GM12878 (cell line): Measurements from ENCODE around the gene SSUH2. TPM values are rescaled to one million over a fixed set of nuclear protein-coding genes. Genes with fewer than 3 reads are reported as not detected.

Experiments used
- ATAC-seq: fragments of 200-7000 bp; cut with Tn5 transposase; 3 replicates; pipeline ENCODE4 v1.9.1; 2020; ENCODE audit warnings: mild to moderate bottlenecking, moderate library complexity
- BruUV-seq: library from RNA; stranded (reverse); fragments of 400-500 nt; replicated peaks from 2 replicates; lab custom pipeline; 2021; lab: Mats Ljungman, UMichigan
- CTCF ChIA-PET: fragments of 300-600 bp; sonication (Branson Sonifier 250); formaldehyde crosslinking; extraction: SDS; loops from one replicate; lab custom pipeline; 2021; ENCODE audit warnings: inconsistent platforms; lab: Yijun Ruan, JAX
- POLR2A ChIA-PET: fragments of 350-600 bp; formaldehyde crosslinking; extraction: SDS; loops from one replicate; lab custom pipeline; 2021; ENCODE audit warnings: inconsistent platforms; lab: Charles Lee
- RAD21 ChIA-PET: fragments of 300-600 bp; sonication (Branson Sonifier 250); formaldehyde crosslinking; loops from one replicate; lab custom pipeline; 2023; ENCODE audit warnings: antibody characterized with exemption; ENCODE audit not compliant: unreplicated experiment; lab: Charles Lee
- SMC1A ChIA-PET: fragments of 300-600 bp; sonication (Branson Sonifier 250); formaldehyde crosslinking; loops from one replicate; lab custom pipeline; 2023; ENCODE audit not compliant: unreplicated experiment, uncharacterized antibody; lab: Charles Lee
- DNase-seq: peaks from one replicate; pipeline ENCODE4 v3.0.0-alpha.2; 2011; ENCODE audit warnings: low read depth, low spot score
- FAIRE-seq: peaks from 3 replicates; lab custom pipeline; 2011; peaks lifted over from hg19 to GRCh38; lab: Jason Lieb, UNC
- H2AFZ ChIP-seq: 2 replicates; pipeline ENCODE4 v1.6.0; 2011; ENCODE audit warnings: low read depth, low read length, control low read depth; ENCODE audit not compliant: control insufficient read depth
- H3K27ac ChIP-seq: 2 replicates; pipeline ENCODE4 v1.5.1; 2011; ENCODE audit warnings: control low read depth; ENCODE audit not compliant: control insufficient read depth, insufficient read depth
- H3K27me3 ChIP-seq, 2 experiments: replicated peaks in 1 of 2; 2 replicates each; pipeline versions ENCODE4 v1.6.0 to v1.6.1; 2011; ENCODE audit warnings: low read length in 1 of 2; ENCODE audit not compliant: control insufficient read depth in 2 of 2, insufficient read depth in 2 of 2
- H3K36me3 ChIP-seq, 2 experiments: 2 replicates each; pipeline ENCODE4 v1.5.1; 2011; ENCODE audit warnings: low read length in 1 of 2; ENCODE audit not compliant: control insufficient read depth in 2 of 2, insufficient read depth in 2 of 2
- H3K4me1 ChIP-seq: 2 replicates; pipeline ENCODE4 v1.6.1; 2011; ENCODE audit warnings: mild to moderate bottlenecking, low read length, moderate library complexity, mixed read lengths; ENCODE audit not compliant: control insufficient read depth, insufficient read depth
- H3K4me2 ChIP-seq: 2 replicates; pipeline ENCODE4 v1.6.0; 2011; ENCODE audit warnings: control low read depth; ENCODE audit not compliant: control insufficient read depth, insufficient read depth
- H3K4me3 ChIP-seq: fragments of 200-600 bp; sonication (generic); 2 replicates; pipeline ENCODE4 v1.5.1; 2016
- H3K79me2 ChIP-seq: 2 replicates; pipeline ENCODE4 v1.6.0; 2011; ENCODE audit warnings: low read length; ENCODE audit not compliant: control insufficient read depth, insufficient read depth
- H3K9ac ChIP-seq: 2 replicates; pipeline ENCODE4 v1.8.0; 2011; ENCODE audit warnings: low read length, control low read depth, mixed read lengths; ENCODE audit not compliant: control insufficient read depth, insufficient read depth
- H3K9me3 ChIP-seq: replicated peaks from 3 replicates; pipeline ENCODE4 v1.5.1; 2011; ENCODE audit warnings: mild to moderate bottlenecking, low read length; ENCODE audit not compliant: control insufficient read depth, insufficient read depth
- H4K20me1 ChIP-seq: 2 replicates; pipeline ENCODE4 v1.6.0; 2011; ENCODE audit not compliant: control insufficient read depth, insufficient read depth
- ELK1 ChIP-seq: IDR thresholded peaks from 2 replicates; pipeline ENCODE4 v1.6.1; 2012; ENCODE audit warnings: low read depth, low read length, improper control_type of control experiment
- HCFC1 ChIP-seq: fragments of 150-350 bp; IDR thresholded peaks from 2 replicates; pipeline ENCODE4 v1.6.1; 2014; ENCODE audit warnings: low read length
- IRF5 ChIP-seq: fragments of 450-650 bp; IDR thresholded peaks from 2 replicates; pipeline ENCODE4 v1.6.1; 2017; ENCODE audit warnings: borderline replicate concordance
- KLF5 ChIP-seq: fragments of 450-650 bp; IDR thresholded peaks from 2 replicates; pipeline ENCODE4 v1.6.1; 2014; ENCODE audit warnings: mild to moderate bottlenecking; ENCODE audit not compliant: partially characterized antibody
- MYC ChIP-seq: IDR thresholded peaks from 2 replicates; pipeline ENCODE4 v1.6.1; 2011; ENCODE audit warnings: mild to moderate bottlenecking, low read length, moderate library complexity, inconsistent platforms; ENCODE audit not compliant: insufficient read depth, insufficient replicate concordance, insufficient read length, severe bottlenecking
- NFXL1 ChIP-seq: fragments of 450-650 bp; IDR thresholded peaks from 2 replicates; pipeline ENCODE4 v1.6.1; 2017; ENCODE audit warnings: antibody characterized with exemption, mild to moderate bottlenecking, borderline replicate concordance
- POLR2A ChIP-seq: IDR thresholded peaks from 2 replicates; pipeline ENCODE4 v1.6.1; 2011; ENCODE audit warnings: low read depth, mild to moderate bottlenecking, low read length
- POLR2AphosphoS2 ChIP-seq: IDR thresholded peaks from 2 replicates; pipeline ENCODE4 v1.6.1; 2011; ENCODE audit warnings: low read depth, mild to moderate bottlenecking, low read length, improper control_type of control experiment, moderate library complexity
- RELA ChIP-seq: fragments of 450-650 bp; IDR thresholded peaks from 2 replicates; pipeline ENCODE4 v1.8.0; 2014; ENCODE audit warnings: borderline replicate concordance; ENCODE audit not compliant: partially characterized antibody
- SMAD5 ChIP-seq: IDR thresholded peaks from 2 replicates; pipeline ENCODE4 v1.6.1; 2016; ENCODE audit warnings: antibody characterized with exemption, low read depth
- SP1 ChIP-seq: IDR thresholded peaks from one replicate; pipeline ENCODE4 v1.6.1; 2011; ENCODE audit warnings: low read depth, low read length
- SREBF1 ChIP-seq: IDR thresholded peaks from 2 replicates; pipeline ENCODE4 v1.6.1; 2012; ENCODE audit warnings: mild to moderate bottlenecking, low read length
- SUZ12 ChIP-seq: fragments of 200-600 bp; sonication (generic); IDR thresholded peaks from one replicate; pipeline ENCODE4 v1.6.1; 2018; ENCODE audit warnings: antibody characterized with exemption, mild to moderate bottlenecking; ENCODE audit not compliant: unreplicated experiment
- TAF1 ChIP-seq: IDR thresholded peaks from 2 replicates; pipeline ENCODE4 v1.6.1; 2011; ENCODE audit warnings: mild to moderate bottlenecking, low read depth, low read length, borderline replicate concordance
- TCF7 ChIP-seq: IDR thresholded peaks from 2 replicates; pipeline ENCODE4 v1.6.1; 2014; ENCODE audit warnings: antibody characterized with exemption, borderline replicate concordance
- ZBED1 ChIP-seq: IDR thresholded peaks from 2 replicates; pipeline ENCODE4 v1.6.1; 2016; ENCODE audit warnings: borderline replicate concordance
- ZNF24 ChIP-seq: fragments of 450-650 bp; IDR thresholded peaks from 2 replicates; pipeline ENCODE4 v1.6.1; 2017; ENCODE audit warnings: antibody characterized with exemption, mild to moderate bottlenecking
- ZNF622 ChIP-seq: fragments of 450-650 bp; IDR thresholded peaks from 2 replicates; pipeline ENCODE4 v1.6.1; 2017; ENCODE audit warnings: mild to moderate bottlenecking, inconsistent platforms
- ZZZ3 ChIP-seq: IDR thresholded peaks from 2 replicates; pipeline ENCODE4 v1.6.1; 2011; ENCODE audit warnings: low read depth; ENCODE audit not compliant: control insufficient read depth, insufficient read length
- WGBS: methylation state at CpG from one replicate; pipeline ENCODE4 v1.1.6; 2016; ENCODE audit warnings: low lambda C conversion rate; ENCODE audit not compliant: insufficient replicate concordance, insufficient coverage; ENCODE audit errors: missing lambda C conversion rate; 5-methylcytosine and 5-hydroxymethylcytosine counted together
- in situ Hi-C: fragments of 300-500 bp; cut with MboI; formaldehyde crosslinking; loops from 9 replicates; pipeline ENCODE4 v1.14.3; 2018; ENCODE audit warnings: mixed read lengths
- intact Hi-C: fragments of 100-400 bp; cut with micrococcal nuclease; formaldehyde crosslinking; loops from one replicate; pipeline ENCODE4 v1.14.2; 2022; ENCODE audit not compliant: unreplicated experiment
- polyA plus RNA-seq, 11 experiments: library from polyadenylated mRNA; depleted of rRNA in 4 of 11; unstranded in 6 of 11; stranded (reverse) in 5 of 11; fragments of >200 nt; fragmentation: Nextera tagmentation in 4 of 11; fragmentation: Illumina TruSeq in 1 of 11; extraction: Ambion mirVana in 4 of 11; extraction: Trizol in 1 of 11; gene quantifications; 1 replicate in 1 of 11; 2 replicates in 10 of 11; pipeline versions ENCODE4 v1.2.1 to v1.2.3, GENCODE V29; 2011 to 2016; ENCODE audit warnings: inconsistent platforms in 2 of 11, missing spikeins in 2 of 11, low read depth in 1 of 11
- total RNA-seq, 4 experiments: library from RNA; depleted of rRNA in 3 of 4; stranded (reverse); fragments of >200 nt in 3 of 4; fragmentation: Illumina TruSeq in 1 of 4; extraction: Trizol in 1 of 4; gene quantifications; 2 replicates each; pipeline versions ENCODE4 v1.2.1 to v1.2.3, GENCODE V29; 2013 to 2021
- TF ChIP-seq, protein P1 (sequence below): fragments of 450-650 bp; IDR thresholded peaks from 2 replicates; pipeline ENCODE4 v1.6.1; 2018; ENCODE audit warnings: borderline replicate concordance, mild to moderate bottlenecking; ENCODE audit not compliant: partially characterized antibody

SSUH2 gene
- total and polyA plus RNA-seq, 10 of the 15 experiments (the other 5 are each of a cell fraction or from before 2014, with no cell fraction given), result 0.09 to 0.26 TPM; not detected in 8

DNA sequence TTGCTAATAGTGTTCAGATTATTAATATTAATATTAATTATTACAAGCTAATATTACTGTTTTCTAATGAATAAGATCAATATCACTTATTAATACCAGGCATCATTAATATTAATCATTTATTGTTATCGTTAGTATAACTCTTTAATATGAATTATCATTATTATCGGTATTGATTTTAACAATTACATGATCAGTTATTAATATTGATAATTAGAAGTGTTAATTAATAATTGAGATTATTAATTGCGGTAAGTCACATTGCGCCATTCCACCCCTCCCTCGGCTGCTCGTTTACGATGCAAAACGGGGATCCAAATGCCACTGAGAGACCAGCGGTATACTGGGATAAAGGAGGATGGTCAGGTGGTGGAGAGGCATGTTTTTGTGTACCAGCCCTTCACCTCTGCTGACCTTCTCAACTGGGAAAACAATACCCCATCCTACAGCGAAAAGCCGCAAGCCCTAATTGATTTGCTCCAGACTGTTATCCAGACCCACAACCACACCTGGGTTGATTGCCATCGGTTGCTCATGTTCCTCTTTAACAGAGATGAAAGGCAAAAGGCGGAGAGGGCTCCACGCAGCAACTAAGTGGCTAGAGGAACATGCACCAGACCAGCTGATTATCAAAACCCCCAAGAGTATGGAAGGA is 28.6 kb upstream of the SSUH2 start (continued):
- TF ChIP-seq POLR2AphosphoS2 (no peak), RELA (no peak), ZNF622 (no peak), SP1 (no peak), IRF5 (no peak)

DNA sequence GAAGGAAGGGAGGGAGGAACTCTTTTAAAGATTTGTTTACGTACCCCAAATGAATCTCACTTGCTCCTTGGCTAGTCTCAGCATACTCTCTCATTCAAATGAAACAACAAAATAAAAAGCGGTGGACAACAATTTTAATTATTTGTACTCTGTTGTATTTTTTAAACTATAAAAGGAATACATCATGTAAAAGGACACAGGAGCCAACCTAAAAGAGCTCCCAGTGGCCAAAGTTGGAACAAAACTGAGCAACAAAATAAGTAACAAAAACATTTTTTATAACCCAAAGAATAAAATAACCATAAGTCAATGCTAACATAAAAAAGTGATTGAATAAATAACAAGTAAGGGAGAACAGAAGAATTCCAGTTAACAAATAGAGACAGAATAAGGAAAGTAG is 24.4 kb upstream of the SSUH2 start:
- no peaks in the 10 kb centered on the region for H3K27me3 ChIP-seq
- in situ Hi-C loops, result no loop called here
- no peaks in the 10 kb centered on the region for H4K20me1 ChIP-seq
- H3K36me3 ChIP-seq, result no peaks in the 10 kb centered on the region
- 95% methylated on average over 2 of the region's 2 CpGs for WGBS
- no peak overlapping the region for H2AFZ ChIP-seq
- no peak for DNase-seq
- intact Hi-C loops, result loop anchor here (5.0 to 10.0 kb wide), 3 partner anchors 167 to 396 kb away; partner anchors contain the start of genes LMCD1 and RAD18
- no peaks in the 10 kb centered on the region for H3K9me3 ChIP-seq
- POLR2A ChIA-PET, result no interaction called here
- RAD21 ChIA-PET, result no interaction called here
- H3K4me1 ChIP-seq, result peaks cover 20% of the 10 kb centered on the region
- no peak overlapping the region for H3K27ac ChIP-seq
- no peak overlapping the region for H3K9ac ChIP-seq
- SMC1A ChIA-PET, result no interaction called here
- CTCF ChIA-PET, result no interaction called here
- no peak overlapping the region for H3K4me3 ChIP-seq
- FAIRE-seq, result no peak
- no peak for ATAC-seq
- H3K79me2 ChIP-seq, result no peaks in the 10 kb centered on the region
- BruUV-seq, result no TSS peak
- H3K4me2 ChIP-seq, result no peak overlapping the region
- TF ChIP-seq TCF7, result no peak
- no peak for TF ChIP-seq POLR2A
- TF ChIP-seq NFXL1, result no peak
- no peak for TF ChIP-seq MYC
- no peak for TF ChIP-seq HCFC1
- TF ChIP-seq, protein P1, sequence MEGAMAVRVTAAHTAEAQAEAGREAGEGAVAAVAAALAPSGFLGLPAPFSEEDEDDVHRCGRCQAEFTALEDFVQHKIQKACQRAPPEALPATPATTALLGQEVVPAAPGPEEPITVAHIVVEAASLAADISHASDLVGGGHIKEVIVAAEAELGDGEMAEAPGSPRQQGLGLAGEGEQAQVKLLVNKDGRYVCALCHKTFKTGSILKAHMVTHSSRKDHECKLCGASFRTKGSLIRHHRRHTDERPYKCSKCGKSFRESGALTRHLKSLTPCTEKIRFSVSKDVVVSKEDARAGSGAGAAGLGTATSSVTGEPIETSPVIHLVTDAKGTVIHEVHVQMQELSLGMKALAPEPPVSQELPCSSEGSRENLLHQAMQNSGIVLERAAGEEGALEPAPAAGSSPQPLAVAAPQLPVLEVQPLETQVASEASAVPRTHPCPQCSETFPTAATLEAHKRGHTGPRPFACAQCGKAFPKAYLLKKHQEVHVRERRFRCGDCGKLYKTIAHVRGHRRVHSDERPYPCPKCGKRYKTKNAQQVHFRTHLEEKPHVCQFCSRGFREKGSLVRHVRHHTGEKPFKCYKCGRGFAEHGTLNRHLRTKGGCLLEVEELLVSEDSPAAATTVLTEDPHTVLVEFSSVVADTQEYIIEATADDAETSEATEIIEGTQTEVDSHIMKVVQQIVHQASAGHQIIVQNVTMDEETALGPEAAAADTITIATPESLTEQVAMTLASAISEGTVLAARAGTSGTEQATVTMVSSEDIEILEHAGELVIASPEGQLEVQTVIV, result no peak
- no peak for TF ChIP-seq ZBED1
- no peak for TF ChIP-seq TAF1
- no peak for TF ChIP-seq SUZ12
- no peak for TF ChIP-seq SMAD5
- no peak for TF ChIP-seq ZNF24
- no peak for TF ChIP-seq KLF5
- no peak for TF ChIP-seq SREBF1
- no peak for TF ChIP-seq ZZZ3
- TF ChIP-seq ELK1, result no peak
